ENCODE results near the gene CLDN15.
"Not testable (repeated sequence)": the region's sequence is repeated elsewhere in the genome, so short reads cannot be mapped to it uniquely, and the experiment has no call there.

The CLDN15 gene

DNA sequence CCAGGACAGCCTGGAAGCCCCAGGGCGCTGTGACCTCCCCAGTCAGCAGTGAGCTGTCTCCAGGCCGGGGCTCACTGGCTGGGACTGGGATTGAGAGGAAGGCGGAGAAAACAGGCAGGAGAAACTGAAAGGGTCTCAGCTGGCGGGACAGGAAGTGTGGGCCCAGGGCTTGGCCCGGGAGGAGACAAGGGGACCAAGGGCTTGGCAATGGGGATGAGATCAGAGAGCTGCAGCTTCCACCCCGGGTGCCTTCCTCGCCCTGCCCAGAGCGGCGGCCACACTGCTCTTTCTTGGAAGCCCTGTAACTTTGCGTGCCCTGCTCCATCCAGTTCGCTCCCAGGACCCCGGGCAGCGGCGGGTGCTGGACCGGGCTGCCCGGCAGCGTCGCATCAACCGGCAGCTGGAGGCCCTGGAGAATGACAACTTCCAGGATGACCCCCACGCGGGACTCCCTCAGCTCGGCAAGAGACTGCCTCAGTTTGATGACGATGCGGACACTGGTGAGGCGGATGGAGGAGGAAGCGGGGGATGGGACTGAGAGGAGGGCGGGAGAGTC is 15.2 kb downstream of the CLDN15 start:
- DNase-seq (ENCODE audit: low read depth) = no peak

DNA sequence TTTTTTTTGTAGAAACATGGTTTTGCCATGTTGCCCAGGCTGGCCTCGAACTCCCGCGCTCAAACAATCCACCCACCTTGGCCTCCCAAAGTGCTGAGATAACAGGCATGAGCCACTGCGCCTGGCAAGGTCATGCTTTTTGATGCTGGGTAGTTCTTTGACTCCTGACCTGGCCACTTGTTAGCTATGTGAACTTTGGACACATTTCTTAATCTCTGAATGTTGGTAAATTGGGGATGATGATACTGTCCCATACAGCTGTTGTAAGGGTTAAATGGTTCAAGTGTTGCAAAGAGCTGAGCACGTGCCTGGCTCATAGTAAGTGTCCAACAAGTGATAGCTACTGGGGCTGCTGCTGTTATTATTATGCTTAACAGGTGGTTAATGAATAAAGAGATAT is 17.3 kb downstream of the CLDN15 start:
- no peak for DNase-seq (ENCODE audit: low read depth)

DNA sequence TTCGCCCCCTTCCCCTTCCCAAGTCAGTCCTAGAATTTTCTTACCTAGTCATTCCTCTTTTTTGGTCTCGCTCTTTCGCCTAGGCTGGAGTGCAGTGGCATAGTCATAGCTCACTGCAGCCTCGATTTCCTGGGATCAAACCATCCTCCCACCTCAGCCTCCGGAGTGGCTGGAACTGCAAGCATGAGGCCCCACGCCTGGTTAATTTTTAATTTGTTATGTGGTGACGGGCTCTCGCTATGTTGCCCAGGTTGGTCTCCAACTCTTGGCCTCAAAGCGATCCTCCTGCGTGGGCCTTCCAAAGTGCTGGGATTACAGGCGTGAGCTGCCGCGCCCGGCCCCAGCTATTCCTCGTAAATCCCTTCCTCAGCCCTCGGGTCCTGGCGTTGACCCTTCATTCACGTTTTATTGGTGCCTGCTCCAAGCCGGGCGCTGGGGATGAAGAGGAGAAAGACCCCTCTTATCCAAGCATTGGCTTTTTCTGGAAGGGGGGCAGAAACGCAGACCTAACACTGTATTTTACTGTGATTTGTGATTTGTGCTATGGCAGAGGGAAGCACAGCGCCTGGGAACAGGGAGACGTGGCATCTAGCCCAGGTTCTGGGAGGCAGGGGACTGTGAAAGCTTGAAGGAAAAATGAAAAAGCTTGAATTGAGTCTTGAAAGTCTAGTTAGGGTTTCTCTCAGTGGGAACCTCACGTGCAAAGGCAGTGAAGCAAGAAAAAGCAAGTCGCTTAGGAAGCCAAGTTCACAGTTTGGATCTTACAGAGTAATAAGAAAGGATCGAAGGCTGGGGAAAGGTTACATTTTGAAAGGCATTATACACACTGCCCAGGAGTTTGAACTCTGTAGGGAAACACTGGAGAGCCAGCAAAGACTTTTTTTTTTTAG is 19.1 kb downstream of the CLDN15 start:
- no peak for DNase-seq (ENCODE audit: low read depth)

DNA sequence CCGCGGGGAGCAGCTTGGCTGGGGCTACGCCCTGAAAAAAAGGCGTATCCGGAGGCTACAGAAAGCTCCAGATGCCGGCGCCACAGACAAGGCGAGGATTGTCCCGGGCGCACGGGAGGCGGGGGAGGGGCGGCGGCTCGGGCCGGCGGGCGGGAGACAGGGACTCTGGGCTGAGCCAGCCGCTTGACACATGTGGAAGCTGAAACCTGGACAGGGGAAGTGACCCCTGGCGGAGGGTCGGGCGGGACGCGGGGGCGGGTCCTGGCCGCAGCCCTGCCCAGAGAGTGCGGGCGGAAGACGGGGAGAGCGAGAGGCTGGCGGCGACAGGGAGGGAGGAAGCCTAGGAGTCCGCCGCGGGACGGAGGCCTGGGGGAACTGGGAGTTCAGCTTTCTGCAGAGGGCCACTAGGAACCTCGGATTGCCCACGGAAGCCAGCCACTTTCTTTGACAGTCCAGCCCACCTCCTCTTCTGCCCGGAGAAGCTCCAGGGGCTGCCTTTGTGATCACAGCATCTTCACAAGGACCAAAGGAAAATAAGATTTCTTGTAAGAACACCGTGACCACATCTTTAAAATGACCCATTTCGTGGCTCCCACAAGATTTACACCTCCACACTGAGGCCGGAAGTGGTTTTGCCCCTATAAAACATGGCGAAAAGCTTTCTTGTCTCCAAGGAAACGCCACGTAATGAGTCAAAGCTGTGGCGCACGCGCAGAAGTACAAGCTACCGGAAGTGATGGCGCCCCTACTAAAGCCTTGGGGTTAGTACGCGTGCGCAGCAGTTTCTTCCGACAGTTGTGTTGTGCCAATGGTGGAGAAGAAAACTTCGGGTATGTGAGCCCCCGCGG is 20.0 kb downstream of the CLDN15 start, which contains the start of the genes PLOD3 and ZNHIT1:
TSS of gene PLOD3 (minus strand) at position 194 of the 848 bp plus-strand sequence. CDS start 307 bp downstream, outside the sequence.
TSS of gene ZNHIT1 (plus strand) at position 778 of the 848 bp plus-strand sequence. CDS start at position 809, 31 bp downstream.
- DNase-seq (ENCODE audit: low read depth) = peak; percentile 97

DNA sequence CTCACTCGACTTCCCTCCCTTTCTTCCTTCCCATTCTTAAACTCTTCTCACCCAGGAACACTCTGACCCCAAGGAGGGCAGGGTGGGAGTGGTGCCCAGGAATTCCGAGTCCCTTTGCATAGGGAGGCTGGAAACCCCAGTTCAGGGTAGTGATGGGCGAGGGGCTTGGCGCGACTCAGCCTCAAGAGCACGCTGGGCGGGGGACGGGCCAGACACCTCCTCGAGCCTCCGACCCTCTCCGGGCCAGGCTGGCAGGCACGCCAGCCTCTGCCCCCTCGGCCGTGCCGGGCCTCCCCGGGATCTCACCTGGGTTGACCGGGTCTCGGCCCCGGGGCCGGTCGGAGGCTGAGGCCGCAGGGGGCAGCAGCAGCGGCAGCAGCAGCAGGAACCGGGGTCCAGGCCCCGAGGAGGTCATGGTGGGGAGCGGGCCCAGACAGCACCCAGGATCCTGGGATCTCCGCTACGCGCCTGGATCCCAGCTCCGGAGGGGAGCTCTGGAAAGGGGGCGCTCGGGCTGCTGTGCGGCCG is 20.7 kb downstream of the CLDN15 start:
- no peak for DNase-seq (ENCODE audit: low read depth)

DNA sequence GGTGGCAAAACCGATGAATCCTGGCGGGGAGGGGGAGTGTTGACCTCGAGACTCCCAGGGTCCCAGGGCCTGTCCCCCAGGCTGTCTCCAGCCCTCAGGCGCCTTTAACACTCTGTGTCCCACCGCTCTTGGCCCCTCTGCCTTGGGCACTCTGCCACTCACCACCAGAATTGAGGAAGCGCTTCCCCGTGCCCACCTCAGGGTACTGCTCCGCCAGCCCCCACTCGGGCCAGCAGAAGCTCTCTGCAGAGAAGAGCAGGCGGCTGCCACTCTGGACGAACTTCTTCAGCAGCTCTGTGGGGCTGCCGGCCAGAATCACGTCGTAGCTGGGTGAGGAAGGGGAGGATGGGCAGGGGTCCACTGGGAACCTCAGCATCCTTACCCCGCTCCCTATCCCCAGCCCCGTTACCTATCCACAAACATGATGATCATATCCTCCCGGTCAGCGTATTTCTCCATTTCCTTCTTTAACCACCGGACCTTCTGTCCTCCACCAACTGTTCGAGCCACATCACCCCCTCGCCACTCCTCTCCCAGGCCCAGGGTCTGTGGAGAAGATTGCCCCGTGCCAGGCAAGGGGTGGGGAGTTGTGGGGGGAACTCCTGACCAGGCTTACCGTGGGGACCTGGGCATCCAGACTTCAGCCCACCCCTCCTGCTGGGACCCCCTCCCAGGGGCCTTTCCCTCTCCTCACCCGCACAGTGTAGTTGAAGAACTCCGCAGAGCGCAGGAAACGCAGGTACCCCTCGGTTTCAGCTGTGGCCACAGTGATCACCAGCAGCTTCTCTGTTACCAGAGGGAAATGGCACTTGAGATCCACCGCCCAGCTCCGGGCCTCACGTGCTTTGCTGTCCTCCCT is 21.4 kb downstream of the CLDN15 start:
- DNase-seq (ENCODE audit: low read depth) = no peak

DNA sequence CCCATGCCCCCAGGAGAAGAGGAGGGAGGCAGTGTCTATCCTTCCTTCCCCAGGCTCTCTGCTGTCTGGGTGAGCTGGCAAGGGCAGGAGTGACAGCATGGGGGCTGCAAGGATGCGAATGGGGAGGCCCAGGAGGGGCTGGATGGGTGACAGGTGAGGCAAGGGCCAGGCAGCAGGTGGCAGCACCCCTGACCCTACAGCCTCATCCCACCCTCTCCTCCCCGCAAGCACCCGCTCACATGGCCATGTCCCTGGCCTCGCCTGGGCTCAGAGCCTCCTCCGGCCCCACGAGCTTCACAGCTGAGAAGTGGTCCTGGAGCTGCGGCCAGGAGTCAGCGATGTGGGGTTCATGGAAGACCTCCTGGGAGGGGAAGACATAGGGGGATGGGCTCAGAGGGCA is 25.6 kb downstream of the CLDN15 start:
- no peak for DNase-seq (ENCODE audit: low read depth)

DNA sequence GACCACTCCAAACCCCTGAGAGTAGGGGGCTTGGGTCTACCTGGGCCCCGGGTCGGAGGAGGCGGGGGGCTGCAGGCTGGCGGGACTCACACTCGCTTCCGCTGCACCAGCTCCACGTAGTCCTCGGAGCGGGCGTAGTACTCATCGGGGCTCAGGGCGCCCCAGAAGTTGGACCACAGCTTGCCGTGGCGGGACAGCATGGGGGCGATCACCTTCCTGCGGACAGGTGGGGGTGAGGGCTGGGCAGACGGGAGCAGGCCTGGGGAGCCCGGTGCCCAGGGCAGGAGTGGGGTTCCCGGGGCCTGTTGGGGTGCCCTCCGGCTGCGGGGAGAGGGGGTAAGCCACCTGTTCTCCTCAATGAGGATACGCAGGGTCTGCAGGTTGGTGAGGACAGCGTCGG is 26.1 kb downstream of the CLDN15 start:
- no peak for DNase-seq (ENCODE audit: low read depth)

DNA sequence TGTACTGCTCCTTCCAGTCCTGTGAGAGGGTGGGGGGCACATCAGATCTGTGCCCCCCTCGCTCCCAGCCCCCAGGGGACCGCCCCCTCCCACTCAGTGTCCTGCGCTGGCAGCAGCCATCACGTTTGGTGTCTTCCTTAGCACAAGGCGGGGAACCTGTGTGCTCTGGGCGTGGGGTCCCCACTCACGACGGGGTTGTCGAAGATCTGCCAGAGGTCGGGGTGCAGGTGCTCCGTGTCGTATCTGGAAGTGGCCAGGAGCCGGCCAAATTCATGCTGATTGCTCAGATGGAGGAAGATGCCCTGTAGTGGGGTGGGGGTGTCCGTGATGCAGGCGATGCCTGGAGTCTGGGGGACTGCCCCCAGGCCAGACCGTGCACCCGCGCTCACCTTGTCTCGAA is 27.5 kb downstream of the CLDN15 start:
- DNase-seq (ENCODE audit: low read depth) = no peak

DNA sequence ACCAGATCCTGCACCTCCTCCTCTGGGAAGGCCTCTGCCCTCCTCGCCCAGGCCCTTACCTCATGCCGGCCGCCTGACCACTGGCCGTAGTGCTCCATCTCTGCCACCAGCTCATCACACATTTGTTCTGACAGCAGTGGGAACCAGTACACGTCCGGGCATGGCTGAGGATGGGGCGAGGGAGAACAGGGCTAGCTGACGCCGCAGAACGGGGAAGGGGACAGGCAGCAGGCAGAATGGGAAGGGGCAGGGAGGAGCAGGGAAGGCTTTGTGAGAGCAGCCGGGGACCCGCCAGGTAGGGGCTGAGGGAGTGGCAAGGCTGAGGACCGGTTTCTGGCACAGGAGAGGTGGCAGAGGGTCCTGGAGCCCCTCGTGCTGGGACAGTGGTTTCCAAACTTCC is 28.8 kb downstream of the CLDN15 start:
- no peak for DNase-seq (ENCODE audit: low read depth)

DNA sequence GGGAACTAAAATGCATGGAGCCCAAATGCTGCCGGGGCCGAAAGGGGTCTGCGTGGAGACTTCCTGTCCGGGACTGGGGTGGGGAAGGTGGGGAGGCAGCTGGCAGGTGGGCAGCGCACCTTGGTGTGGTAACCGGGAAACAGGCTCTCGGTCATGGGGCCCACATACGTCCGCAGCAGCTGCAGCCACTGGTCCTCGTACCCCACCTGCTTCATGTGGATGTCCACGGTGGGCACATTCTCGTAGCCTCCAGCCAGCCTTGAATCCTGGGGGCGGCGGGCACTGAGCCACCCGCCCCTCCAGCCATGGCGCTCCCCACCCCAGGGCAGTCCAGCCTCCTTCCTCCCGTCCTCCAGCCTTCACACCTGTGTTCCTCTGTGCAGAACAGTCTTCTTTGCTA is 30.1 kb downstream of the CLDN15 start:
- DNase-seq (ENCODE audit: low read depth) = no peak

DNA sequence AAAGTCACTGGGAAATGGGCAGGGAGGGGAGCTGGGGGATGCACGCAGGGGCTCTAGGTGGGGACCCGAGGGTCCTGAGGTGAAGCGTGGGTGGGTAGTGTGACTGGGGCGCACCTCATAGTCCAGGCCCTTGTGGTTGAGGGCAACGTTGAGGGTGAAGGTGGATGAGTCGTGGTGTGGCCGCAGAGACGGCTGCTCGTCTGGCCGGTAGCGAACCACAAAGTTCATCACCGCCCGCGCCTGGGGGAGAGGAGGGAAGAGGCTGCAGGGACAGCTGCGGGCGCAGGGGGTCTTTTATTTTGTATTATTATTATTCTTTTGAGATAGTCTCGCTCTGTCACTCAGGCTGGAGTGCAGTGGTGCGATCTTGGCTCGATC is 30.9 kb downstream of the CLDN15 start:
- DNase-seq (ENCODE audit: low read depth) = no peak

DNA sequence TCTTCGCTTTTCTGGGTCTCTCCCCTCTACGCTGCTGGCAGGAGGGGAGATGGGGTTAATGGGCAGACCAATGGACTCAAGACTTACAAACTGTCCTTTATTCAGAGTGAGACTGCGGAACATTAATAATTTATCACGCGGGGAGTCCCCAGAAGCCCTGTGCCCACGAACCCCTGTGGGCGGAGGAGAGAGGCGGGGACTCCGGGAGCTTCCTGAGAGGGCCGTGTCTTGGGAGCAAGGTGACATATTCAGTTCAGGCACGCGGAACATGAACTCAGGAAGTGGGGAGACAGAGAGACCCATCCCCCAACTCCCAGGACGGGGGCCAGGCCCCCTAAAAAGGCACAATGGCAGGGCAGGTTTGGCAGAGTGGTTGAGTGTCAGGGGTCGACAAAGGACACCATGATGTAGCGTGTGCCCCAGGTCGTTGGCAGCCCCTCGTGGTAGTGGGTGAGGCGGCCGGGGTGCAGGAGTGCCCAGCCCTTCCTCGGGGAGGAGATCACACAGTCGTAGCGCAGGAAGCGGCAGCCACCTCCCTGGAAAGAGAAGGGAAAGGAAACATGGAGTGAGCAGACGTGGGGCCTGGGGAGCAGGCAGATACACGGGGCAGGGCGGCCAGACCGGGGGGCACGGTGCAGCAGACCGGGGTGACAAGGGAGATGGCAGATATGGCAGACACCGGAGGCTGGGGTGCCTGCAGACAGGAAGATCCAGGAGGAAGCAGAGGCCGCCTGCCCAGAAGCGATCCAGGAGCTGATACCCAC is 31.5 kb downstream of the CLDN15 start:
- no peak for DNase-seq (ENCODE audit: low read depth)

DNA sequence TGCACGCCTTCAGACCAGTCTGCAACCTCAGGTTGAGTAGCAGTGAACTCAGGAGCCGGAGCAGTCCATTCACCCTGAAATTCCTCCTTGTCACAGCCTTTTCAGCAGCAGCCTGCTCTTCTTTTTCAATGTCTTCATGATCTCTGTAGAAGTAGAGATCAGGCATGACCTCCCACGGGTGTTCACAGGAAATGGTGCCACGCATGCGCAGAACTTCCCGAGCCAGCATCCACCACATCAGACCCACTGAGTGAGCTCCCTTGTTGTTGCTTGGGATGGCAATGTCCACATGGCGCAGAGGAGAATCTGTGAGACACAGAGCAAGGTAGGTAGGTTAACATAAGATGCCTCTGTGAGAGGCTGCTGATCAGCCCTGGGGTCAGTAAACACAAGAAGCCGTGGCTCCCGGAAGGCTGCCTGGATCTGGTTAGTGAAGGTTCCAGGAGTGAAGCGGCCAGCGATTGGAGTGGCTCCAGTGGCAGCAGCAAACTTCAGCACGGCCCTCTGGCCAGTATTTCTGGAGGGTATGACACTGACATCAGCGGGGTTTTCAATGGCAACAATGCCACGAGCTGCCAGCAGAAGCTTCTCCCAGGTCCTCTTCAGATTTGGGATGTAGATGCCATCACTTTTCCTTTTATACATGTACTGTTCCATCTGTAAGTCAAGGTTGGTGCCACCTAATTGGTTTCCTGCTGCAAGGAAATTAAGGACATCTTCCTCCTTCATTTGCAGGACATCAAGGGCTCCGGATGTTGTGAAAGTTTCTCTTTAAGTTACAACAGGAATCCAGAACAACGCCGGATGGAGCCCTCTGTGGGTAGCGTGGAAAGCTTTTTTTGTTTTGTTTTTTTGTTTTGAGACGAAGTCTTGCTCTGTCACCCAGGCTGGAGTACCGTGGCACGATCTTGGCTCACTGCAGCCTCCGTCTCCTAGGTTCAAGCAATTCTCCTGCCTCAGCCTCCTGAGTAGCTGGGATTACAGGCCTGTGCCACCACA is 33.6 kb downstream of the CLDN15 start:
- not testable (repeated sequence) for DNase-seq (ENCODE audit: low read depth)

DNA sequence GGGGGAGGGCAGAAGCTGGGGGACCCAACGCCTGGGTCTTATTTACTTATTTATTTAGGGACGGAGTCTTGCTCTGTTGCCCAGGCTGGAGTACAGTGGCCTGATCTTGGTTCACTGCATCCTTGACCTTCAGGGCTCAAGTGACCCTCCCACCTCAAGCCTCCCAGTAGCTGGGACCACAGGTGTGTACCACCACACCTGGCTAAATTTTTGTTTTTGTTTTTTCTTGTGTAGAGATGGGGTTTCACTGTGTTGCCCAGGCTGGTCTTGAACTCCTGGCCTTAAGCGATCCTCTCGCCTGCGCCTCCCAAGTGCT is 35.0 kb downstream of the CLDN15 start:
- no peak for DNase-seq (ENCODE audit: low read depth)

DNA sequence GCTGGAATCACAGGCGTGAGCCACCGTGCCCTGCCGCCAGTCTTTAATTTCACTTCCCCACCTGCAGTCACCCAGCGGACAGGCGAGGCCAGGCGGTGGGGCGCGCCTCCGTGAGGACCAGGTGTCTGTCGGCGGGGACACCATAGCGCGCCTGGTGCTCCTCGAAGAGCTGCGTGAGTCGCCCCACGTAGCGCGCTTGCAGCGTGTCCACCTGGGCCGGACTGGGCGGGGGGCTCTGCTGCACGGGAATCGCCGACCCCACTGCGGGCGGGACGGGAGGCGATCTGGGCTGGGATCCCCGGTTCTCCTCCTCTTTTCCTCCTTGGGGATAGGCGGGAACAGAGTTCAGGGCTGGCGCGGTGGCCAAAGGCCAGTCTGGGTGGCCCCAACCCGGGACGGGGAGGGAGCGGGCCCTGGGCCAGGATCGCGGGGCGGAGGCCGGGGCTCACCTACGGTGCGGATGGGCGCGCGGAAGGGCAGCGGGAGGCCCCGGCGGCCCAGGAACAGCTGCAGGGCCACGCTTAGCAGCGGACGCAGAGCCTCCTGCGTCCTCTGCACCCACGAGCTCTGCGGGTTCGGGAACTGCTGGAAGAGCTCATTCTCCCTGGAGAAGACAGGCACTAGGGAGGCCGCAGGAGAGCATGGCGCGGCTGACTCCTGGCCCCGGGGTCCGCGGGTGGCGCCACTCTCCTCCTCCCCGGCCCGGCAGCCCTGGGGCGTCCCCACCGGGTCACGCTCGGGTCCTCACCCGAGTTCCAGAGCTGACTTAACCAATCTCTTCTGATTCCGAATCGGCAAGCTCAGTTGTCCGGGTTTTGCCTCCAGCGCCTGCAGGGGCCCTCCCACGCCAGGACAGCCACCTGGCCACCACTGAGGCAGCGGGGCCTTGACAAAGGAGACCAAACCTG is 35.7 kb downstream of the CLDN15 start:
- no peak for DNase-seq (ENCODE audit: low read depth)

DNA sequence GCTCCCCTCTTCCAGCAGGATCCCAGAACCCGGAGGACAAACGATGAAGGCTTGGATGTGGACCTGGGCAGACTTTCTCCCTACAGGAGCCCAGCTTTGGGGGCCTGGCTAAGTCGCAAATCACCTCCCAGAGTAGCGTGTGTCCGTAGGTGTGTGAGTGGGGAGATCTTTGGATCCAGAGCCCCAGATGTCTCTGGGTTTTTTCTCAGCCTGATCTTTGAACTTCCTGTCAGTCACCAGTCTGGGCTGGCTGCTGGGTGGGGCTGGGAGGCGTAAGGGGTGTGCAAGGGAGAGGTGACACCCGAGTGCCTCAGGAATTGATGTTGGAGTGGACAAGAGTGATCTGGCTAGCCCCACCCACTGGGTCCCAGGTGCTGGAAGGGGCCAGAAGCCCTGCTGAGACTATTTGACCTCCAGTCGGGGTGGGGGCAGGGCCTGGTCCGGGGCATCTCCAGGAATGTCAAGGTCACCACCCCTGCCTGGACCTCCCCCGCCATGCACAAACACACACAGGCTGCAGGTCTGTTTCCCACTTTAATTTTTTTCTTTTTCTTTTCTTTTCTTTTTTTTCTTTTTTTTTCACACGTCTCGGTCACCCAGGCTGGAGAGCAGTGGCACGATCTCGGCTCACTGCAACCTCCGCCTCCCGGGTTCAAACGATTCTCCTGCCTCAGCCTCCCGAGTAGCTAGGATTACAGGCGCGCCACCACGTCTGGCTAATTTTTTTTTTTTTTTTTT is 36.6 kb downstream of the CLDN15 start, which contains the start of gene MOGAT3:
TSS of gene MOGAT3 (minus strand) at position 175 of the 738 bp plus-strand sequence. CDS start 182 bp downstream, outside the sequence.
- DNase-seq (ENCODE audit: low read depth) = no peak

DNA sequence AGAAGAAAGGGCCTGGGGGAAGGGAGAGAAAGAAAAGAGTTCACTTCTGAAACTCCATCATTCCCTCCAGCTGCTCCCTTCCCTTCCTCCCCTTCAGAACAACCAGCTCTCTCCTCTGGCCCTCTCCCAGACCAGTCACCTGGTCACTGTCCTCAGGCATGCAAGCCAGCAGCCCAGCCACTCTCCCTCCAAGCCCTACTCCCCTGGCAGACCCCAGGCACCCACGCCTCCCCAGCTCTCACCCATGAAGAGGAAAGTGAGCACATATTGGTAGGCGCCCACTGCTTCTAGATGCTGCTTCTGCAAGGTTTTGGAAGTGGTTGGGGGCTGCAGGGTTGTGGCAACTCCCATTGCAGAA is 37.1 kb downstream of the CLDN15 start:
- DNase-seq (ENCODE audit: low read depth) = no peak
